Epithelial cell of esophagus (primary cell): ENCODE data around the gene GP1BA.

ENCODE experiments used
- DNase-seq: peaks from one replicate; pipeline ENCODE4 v3.0.0; 2010; ENCODE audit warnings: low read depth
- H3K4me3 ChIP-seq: 2 replicates; pipeline ENCODE4 v1.5.1; 2011; ENCODE audit warnings: mild to moderate bottlenecking, low read length, control low read depth
- TF ChIP-seq, protein P1 (sequence below): IDR thresholded peaks from 2 replicates; pipeline ENCODE4 v1.5.1; 2011; ENCODE audit warnings: low read depth, mild to moderate bottlenecking, low read length, control low read depth, inconsistent platforms; ENCODE audit not compliant: insufficient read depth; ENCODE audit errors: missing control alignments

GP1BA gene

GRCh38 chr17:4939796-4940554 lies 7.9 kb downstream of the GP1BA start, which contains the start of the genes RNF167 and SLC25A11:
Gene RNF167 (plus strand): TSS chr17:4940268. CDS start chr17:4940910, 642 bp downstream.
Gene SLC25A11 (minus strand): TSS chr17:4940046. CDS start chr17:4939910, 136 bp downstream.
- H3K4me3 ChIP-seq: peak within 1 kb of the TSS; percentile 96
- DNase-seq: peak; percentile 99
- TF ChIP-seq, protein P1, sequence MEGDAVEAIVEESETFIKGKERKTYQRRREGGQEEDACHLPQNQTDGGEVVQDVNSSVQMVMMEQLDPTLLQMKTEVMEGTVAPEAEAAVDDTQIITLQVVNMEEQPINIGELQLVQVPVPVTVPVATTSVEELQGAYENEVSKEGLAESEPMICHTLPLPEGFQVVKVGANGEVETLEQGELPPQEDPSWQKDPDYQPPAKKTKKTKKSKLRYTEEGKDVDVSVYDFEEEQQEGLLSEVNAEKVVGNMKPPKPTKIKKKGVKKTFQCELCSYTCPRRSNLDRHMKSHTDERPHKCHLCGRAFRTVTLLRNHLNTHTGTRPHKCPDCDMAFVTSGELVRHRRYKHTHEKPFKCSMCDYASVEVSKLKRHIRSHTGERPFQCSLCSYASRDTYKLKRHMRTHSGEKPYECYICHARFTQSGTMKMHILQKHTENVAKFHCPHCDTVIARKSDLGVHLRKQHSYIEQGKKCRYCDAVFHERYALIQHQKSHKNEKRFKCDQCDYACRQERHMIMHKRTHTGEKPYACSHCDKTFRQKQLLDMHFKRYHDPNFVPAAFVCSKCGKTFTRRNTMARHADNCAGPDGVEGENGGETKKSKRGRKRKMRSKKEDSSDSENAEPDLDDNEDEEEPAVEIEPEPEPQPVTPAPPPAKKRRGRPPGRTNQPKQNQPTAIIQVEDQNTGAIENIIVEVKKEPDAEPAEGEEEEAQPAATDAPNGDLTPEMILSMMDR: no peak

GRCh38 chr17:4940555-4941318 lies 8.7 kb downstream of the GP1BA start:
- peak overlapping the region; percentile 96 for H3K4me3 ChIP-seq
- DNase-seq: peak; percentile 90
- TF ChIP-seq, protein P1: no peak

DNA sequence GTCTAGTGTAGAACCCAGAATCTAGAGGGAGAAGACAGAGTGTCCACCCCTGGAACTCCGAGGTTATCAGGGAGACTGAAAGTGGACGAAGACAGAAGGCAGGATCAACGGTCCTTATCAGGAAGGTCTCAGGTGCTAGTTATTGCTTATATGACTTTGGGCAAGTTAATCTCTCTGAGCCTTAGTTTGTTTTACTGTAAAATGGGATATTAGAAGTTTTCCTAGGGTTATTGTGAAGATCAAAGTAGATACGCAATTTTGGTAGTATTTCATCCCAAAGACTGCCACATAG lies 9.2 kb downstream of the GP1BA start:
- peak overlapping the region; percentile 96 for H3K4me3 ChIP-seq
- TF ChIP-seq, protein P1: no peak
- DNase-seq: no peak

DNA sequence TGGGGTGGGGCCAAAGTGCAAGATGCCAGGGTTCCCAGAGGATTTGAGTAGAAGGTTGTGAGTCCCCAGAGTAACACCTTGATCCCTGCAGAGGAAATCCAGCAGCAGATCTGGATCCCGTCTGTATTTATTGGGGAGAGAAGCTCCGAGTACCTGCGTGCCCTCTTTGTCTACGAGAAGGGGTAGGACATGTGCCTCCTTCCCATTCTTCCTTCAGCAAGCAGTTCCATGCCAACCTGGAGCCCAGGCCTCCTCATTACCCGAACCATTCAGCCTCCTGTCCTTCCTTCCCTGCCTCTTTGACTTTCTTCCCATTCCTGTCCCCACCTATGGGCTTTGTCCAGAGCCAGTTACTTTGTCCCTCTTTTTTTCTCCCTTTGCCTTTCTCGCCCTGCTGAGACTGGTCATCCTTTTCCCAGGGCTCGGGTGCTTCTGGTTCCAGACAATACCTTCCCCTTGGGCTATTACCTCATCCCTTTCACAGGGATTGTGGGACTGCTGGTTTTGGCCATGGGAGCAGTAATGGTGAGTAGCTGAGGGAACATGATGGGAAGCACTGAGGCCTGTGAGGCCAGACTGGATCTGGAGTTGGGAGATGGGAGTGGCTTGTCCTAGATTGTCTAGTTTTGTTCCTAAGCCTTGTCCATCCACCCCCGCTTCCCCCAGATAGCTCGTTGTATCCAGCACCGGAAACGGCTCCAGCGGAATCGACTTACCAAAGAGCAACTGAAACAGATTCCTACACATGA lies 10.9 kb downstream of the GP1BA start:
- DNase-seq: no peak
- TF ChIP-seq, protein P1: no peak
- no peak overlapping the region for H3K4me3 ChIP-seq

DNA sequence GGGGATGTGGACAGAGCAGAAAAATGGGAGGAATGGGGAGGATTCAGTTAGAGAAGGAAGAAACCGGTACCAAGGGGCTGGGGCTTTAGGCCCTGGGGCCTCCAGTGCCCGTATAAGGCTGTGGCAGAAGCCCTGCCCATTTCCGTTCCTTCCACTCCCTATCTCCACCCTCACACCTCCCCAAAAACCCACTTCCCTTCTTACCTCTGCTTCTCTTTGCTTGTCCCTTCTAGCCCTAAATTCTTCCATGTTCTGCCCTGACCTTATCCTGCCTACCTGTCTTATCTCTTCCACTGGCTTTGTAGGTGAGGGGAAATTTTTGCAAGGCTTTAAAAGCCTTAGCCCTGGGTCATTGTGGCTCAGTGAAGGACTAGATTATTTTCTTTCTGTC lies 12.1 kb downstream of the GP1BA start:
- H3K4me3 ChIP-seq: no peak overlapping the region
- TF ChIP-seq, protein P1: no peak
- DNase-seq: no peak

- TF ChIP-seq, protein P1: no peak
- no peak for DNase-seq
- H3K4me3 ChIP-seq: no peak overlapping the region
These were observed 12.6 kb downstream of the GP1BA start for GRCh38 chr17:4944554-4945175.
